ENCODE results near the gene ARL6IP6.
"Not testable (repeated sequence)": the region's sequence is repeated elsewhere in the genome, so short reads cannot be mapped to it uniquely, and the experiment has no call there.

The ARL6IP6 gene

GRCh38 chr2:152723918-152724317 is 5.5 kb downstream of the ARL6IP6 start:
- no peak for DNase-seq

DNA sequence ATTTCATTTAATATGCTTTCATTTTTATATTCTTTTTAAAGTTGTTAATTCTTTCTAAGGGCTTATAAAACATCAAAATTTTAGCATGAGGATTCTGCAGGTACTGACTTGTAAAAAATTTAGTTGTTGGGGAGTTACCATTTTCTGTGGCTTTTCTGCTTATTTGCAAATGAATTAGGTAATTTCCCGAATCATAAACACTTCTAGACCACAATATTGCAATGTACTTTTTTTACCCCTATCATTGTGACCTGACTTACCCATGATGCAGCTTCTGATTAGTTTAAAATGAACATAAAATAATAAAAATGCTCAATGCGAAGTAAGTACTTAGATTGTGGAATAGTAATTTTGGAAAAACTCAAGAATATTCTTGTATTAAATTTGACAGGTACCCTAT is 11.4 kb downstream of the ARL6IP6 start:
- no peak for DNase-seq

DNA sequence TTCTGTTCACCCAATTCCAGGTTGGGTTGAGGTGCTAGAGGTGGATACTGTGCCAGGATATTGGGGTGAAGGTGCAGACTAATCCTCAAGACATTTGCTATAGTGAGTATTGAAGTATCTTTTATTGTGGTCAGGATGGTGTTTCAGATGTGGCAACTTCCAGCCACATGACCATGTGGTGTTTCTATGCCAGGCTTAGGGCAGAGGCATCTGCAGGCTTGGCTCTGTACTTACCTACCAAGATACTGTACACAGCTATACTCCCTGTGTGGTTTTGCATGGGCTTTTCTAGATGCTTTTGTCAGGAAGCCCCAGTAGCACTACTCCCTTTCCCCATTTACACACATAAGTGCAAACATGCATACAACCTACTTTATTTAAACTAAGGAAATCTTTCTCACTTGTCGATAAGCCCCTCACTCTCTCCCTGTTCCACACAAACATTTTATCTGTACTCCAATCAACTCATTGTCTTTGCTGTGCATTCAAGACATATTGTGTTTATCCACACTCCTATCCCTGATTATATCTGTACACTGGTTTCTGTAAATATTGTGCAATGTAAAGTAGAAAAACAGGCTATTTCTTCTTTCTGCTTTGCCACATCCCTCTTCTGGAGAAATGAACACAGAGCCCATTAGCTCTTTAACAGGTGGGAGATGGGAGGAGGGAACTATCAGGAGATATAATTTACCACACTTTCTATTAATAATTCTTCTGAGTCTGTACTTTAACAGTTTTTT is 12.3 kb downstream of the ARL6IP6 start:
- DNase-seq = no peak

- DNase-seq = not testable (repeated sequence)
These were observed 19.1 kb downstream of the ARL6IP6 start for GRCh38 chr2:152737509-152737908.

DNA sequence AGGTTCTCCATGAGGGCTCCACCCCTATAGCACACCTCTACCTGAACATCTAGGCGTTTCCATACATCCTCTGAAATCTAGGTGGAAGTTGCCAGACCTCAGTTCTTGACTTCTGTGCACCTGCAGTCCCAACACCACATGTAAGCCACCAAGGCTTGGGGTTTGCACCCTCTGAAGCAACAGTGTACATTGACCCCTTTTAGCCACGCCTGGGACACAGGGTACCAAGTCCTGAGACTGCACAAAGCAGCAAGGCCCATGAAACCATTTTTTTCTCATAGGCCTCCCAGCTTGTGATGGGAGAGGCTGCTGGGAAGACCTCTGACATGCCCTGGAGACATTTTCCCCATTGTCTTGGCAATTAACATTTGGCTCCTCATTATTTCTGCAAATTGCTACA is 20.0 kb downstream of the ARL6IP6 start:
- no peak for DNase-seq

DNA sequence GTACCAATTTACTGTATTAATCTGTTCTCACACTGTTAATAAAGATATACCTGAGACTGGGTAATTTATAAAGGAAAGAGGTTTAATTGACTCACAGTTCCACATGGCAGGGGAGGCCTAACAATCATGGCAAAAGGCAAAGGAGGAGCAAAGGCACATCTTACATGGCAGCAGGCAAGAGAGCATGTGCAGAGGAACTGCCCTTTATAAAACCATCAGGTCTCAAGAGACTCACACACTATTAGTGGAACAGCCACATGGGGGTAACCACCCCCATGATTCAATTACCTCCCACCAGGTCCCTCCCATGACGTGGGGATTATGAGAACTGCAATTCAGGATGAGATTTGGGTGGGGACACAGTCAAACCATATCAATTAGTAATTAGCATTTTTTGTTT is 21.3 kb downstream of the ARL6IP6 start:
- DNase-seq = not testable (repeated sequence)

- DNase-seq = peak; percentile 58
These were observed 22.4 kb downstream of the ARL6IP6 start for GRCh38 chr2:152740743-152741328.

DNA sequence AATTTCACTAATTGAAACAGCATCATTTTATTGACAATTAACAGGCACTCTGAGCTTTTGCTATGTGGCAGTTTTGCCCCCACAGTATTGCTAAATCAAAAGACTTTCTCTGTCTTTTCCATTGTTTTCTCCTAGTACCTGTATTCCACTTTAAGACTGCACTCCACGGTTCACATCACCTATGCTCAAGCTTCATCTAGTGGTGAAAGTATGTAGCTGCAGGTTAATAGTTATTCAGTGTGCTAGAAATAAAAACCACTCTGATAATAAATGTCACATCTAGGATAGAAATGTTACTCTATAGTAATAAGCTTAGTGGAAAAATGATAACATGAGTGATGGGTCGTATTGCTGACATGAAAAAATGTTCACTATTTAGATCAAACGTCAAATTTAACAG is 24.6 kb downstream of the ARL6IP6 start:
- DNase-seq = no peak

GRCh38 chr2:152747751-152748150 is 29.3 kb downstream of the ARL6IP6 start:
- not testable (repeated sequence) for DNase-seq

- DNase-seq = no peak
These were observed 36.6 kb downstream of the ARL6IP6 start for GRCh38 chr2:152755029-152755428.

DNA sequence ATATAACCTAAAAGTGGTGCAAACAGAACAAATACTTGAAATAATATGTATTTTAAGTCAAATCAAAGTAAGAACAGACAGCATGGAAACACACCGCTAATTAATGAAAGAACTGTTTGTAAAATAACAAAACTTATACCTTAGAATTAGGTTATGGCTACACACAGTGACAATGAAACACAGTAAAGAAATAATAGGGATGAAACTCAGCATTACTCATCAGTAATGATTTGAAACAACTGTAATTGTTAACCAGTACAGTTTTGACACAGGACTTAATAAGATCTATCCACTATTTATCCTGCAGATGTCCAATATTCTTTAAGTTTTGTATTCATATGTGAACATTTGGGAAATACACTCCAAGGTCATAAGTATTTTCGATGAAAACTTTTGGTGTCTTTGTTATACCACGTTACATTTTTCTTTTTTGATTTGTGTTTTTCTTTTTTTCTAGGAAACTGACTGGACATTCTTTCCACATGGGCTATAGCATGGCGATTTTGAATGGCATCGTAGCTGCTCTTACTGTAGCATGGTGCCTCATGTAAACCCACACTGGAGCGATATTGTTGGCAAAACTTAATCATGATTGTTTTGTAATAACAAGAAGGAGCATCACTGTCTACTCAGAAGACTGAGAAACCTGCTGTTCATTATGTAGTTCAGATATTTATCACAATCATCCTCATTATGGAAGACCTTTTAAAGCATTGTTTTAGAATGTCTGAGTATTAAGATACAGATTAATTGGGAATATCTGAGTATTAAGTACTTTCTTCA is 41.1 kb downstream of the ARL6IP6 start:
- no peak for DNase-seq

DNA sequence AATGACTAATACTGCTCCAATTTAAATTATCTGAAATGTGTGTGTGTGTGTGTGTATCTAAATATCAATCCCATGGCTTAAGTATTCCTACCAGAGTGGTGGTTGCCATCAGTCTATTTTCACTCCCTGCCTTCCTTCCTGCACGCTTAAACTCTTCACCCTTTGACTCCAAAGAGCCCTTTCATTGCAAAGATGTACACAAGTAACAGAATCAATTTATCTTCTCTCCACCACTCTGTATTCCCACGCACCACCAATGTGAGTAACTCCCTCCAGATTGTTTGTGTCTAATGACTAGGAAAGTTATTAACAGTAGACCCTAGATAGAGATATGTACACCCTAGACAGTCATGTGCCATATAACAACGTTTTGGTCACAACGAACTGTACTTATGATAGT is 42.8 kb downstream of the ARL6IP6 start:
- DNase-seq = no peak

DNA sequence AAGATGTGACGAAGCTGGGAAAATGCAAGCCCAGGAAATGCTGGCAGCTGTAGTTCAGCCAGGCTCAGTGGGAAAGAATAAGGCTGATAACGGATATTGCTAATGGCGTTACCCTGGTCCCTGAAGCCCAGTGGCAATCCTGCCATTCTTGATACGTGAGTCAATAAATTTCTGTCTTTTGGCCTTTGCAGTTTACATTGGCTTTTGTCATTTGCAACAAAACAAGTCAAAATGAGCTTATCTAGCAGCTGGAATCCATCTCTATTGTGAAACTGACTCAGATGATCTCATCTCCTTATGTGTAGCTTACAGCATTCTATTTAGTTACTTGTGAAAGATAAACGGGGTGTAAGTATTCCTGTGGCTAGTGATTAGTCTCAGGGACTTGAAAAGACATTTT is 43.8 kb downstream of the ARL6IP6 start:
- no peak for DNase-seq

DNA sequence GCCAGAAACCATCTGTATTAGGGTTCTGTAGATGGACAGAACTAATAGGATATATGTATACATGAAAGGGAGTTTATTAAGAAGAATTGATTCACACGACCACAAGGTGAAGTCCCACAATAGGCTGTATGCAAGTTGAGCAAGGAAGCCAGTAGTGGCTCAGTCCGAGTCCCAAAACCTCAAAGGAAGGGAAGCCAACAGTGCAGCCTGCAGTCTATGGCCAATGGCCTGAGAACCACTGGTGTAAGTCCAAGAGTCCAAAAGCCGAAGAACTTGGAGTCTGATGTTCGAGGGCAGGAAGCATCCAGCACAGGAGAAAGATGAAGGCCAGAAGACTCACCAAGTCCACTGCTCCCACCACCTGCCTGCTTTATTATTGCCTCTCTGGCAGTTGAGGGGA is 44.8 kb downstream of the ARL6IP6 start:
- not testable (repeated sequence) for DNase-seq

- DNase-seq = no peak
These were observed 45.2 kb downstream of the ARL6IP6 start for GRCh38 chr2:152763651-152764050.

DNA sequence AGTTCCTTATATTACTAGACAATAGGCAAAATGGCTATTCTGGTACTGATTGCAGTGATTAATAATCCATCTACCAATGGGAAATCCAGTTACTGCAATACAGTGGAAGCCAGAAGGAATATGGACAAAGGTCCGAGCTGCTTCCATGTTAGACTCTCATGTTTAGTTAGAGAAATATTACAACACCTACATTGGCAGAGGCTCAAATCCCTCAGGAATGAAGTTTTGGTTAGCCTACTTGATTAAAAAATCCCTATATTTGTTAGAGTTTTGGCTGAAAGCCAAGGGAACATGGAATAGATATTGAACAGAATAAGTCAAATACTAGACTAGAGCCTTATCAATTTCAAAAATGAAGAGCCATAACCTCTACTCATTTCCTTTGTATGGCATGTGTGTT is 48.5 kb downstream of the ARL6IP6 start:
- DNase-seq = no peak

DNA sequence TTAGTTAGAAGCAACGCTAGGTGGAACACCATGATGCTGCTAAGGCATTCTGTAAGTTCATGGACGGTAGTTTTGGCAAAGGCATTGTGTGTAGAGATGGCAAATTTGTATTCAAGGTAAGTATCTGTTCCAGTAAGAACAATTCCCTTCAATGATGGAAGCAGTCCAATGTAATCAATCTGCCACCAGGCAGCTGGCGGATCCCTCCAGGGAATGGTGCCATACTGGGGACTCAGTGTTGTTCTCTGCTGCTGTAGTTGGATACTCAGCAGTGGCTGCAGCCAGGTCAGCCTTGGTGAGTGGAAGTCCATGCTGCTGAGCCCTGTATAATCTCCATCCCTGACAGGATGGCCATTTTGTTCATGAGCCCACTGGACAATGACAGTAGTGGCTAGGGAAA is 62.8 kb downstream of the ARL6IP6 start:
- DNase-seq = peak; percentile 77

- DNase-seq = no peak
These were observed 63.8 kb downstream of the ARL6IP6 start for GRCh38 chr2:152782171-152782570.

GRCh38 chr2:152790883-152791282 is 72.5 kb downstream of the ARL6IP6 start:
- DNase-seq = peak; percentile 81

DNA sequence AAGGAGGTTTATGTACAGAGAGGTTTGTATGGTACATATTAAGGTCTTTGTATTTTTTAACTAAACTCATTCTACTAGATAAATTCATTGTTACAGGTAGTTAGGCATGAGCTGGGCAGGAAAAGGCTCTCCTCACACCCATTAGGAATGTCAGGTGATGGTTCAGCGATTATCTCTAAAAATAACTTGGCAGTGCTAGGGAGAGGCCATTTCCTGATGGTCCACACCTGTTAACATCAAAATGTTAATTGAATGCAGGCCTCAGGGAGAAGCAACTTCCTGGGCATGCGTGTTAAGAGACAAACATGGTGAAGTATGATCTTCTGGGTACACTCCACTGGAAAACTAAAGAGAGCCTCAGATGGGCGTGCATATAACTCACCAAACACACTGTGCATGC is 73.6 kb downstream of the ARL6IP6 start:
- no peak for DNase-seq

DNA sequence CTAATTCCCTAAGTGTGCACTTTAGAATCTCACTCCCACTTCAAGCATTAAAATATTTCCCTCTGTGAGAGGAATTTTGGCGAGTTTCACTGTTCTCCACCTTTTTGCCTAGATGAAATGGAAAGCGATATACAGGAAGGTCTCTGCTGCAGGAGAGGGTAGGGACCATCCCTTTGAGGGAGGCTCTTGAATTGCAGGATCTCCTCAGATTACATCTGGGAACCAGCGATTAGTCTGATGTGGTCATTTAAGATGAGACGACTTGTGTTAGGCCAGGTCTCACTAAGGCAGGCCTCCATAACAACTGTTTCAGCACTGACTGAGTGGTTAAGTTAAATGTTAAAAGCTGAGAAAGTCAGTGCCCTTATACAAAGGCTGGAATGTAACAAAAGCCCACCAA is 74.6 kb downstream of the ARL6IP6 start:
- DNase-seq = no peak

- DNase-seq = no peak
These were observed 78.5 kb downstream of the ARL6IP6 start for GRCh38 chr2:152796941-152797340.

DNA sequence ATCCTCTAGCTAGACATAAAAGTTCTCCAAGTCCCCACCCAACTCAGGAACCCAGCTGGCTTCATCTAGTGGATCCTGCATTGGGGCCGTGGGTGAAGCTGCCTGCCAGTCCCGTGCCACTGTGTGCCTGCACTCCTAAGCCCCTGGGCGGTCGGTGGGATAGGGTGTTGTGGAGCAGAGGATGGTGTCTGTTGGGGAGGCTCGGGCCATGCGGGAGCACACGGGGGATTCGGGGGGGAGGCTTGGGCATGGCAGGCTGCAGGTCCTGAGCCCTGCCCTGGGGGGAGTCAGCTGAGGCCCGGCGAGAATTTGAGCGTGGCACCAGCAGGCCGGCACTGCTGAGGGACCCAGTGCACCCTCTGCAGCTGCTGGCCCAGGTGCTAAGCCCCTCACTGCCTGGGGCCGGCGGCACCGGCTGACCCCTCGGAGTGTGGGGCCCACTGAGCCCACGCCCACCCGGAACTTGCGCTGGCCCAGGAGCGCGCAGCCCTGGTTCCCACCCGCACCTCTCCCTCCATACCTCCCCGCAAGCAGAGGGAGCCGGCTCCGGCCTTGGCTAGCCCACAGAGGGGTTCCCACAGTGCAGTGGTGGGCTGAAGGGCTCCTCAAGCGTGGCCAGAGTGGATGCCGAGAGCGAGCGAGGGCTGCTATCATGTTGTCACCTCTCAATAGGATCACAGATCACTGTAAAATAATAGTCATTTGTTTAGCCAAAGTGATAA is 86.4 kb downstream of the ARL6IP6 start:
- DNase-seq = no peak

Measured in NCI-H1694 (cell line).